HG02852 (cell line): ENCODE results near the gene NOX3.

Source experiments
- ATAC-seq: cut with Tn5 transposase; IDR thresholded peaks from one replicate; pipeline ENCODE4 v1.9.1; 2021; ENCODE audit warnings: mild to moderate bottlenecking, moderate library complexity; ENCODE audit not compliant: unreplicated experiment

Gene NOX3

DNA sequence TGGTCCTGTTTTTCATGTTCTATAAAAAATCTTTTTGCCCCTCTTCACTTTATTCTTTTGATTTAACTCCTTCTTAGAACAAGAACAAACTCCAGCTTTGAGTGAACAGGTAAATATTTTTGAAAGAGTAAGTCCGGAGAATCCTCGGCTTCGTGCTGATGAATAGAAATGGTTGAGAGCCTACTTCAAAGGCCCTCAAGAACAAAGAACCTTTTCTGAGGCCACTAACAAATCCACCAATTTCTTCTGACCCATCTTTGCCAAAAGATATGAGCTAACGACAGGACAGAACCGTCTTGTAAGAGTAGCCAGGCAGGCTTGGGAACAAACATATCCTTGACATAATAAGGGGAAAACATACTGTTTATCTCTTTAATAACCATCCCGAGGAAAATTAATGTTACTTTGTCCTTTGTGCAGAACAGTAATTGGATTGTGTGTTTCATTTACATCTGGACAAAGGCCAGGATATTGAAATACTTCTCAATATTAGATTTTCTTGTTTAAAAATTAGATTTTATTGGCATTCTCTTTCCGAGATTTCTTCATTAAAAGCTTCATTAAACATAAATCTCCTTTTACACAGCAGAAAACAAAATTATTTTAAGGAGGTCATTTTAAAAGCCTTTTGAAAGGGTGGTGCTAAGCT is 52.9 kb downstream of the NOX3 start:
- ATAC-seq = no peak

DNA sequence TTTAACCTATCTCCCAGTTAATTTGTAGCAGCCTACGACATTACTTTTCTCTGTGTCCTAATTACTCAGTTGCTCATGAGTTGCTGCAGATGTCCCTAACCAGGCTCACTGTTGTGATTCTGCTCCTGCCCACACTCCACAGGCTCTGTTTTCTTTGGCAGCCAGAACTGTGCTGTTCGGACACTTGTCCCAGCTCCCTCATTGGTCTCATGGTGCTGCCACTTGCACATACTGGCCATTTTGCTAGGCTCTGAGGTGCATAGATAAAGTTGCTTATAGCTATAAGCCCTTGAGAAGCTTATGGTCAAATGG is 55.0 kb downstream of the NOX3 start:
- no peak for ATAC-seq

DNA sequence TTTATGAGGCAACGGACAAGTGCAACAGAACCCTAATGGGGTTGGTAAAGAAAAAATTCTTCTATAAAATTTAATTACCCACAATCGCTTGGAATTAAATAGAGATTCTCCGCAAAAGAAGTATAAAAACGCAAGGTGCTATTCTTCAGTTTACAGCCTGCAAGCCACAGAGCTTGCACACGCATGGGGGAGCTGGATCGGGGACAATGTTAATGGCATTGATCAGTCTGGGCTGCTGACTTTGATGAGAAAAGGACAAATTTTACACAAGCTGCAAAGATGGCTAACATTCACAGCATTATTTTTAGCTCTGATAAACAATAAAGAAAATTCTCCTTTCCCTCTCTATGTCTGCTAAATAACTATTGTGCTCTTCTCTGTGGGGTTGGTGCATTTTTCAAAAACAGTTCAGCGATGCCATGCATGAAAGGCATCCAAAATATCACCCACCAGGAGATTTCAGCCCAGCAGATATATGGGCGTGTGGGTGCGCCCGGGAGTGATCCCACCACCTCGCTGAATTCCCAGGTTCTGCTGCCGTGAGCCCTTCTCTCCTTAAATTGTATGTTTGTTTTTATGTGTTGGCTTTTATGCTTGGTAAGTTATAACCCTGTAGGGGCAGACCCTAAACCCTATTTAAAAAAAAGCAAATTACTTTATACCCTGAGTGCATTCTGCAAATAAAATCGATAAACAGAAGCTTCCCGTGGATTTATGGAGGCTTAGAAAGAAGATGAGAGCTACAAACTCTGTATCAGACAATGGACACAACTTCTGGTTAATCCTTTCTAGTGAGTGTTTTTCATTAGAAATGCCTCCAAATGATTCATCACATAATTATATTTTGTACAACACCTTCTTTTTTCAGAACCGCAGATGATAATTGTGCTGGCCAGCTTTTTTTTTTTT is 55.6 kb downstream of the NOX3 start:
- no peak for ATAC-seq

DNA sequence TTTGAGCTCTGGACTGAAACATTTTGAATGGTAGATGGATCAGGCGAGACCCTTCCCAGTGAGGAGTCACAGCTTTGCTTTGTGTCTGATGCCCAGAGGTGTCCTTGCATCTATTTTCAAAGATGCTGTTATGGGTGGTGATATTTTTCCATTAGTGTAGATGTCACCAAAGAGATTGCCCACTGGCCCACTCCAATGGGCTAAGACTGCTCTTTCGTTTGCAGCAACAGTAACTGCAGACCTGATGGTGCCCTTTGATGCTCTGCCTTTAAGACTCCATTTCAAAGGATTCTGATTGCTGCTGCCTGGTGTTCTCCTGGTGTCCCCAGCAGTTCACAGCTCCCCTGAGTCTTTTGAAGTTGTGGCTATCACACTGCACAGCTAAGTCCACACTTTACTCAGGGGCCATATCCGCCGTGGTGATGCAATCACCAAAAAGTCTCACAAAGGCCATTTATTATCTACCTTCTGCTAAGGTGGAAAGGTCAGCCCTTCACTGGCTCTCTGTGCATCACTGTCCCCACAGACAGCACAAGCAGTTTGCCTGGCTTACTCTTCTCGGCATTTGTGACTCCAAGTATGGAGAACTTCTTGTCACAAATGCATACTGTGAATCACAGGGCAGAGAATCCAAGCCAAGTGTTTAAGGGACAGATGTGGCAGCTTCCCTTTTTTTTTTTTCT is 56.4 kb downstream of the NOX3 start:
- no peak for ATAC-seq

DNA sequence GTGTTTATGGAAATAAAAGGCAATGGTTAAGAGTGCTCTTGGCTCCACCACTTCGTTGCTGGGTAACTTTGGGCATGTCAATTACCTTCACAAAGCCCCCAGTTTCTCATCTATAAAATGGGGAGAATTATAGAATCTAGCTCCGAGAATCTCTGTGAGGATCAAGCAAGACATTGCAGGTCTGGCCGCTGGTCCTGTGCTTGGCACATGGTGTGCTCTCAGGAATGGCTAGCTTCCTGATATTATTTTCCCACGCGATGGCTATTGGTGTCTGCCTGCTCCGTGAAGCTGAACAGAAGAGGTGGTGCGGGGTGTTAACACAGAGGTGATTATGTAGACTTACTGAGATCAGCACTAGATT is 57.0 kb downstream of the NOX3 start:
- ATAC-seq = no peak

DNA sequence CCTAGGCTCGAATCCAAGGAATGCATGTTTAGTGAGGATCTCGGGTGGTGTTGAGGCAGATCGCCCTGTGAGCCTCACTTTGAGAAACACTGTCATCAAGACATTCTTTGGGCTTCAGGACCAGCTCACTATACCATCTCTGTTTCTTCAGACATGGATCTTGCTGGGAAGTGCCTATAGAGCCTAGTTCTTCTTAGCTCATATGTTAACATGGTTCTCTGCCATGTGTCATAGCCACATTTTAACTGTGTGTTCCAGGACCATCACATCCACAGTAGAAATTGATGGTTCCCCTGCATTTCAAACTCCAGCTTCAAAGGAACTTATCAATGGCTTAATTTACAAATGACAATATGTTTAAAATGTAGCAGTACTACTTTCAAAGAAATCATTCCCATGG is 57.4 kb downstream of the NOX3 start:
- no peak for ATAC-seq

DNA sequence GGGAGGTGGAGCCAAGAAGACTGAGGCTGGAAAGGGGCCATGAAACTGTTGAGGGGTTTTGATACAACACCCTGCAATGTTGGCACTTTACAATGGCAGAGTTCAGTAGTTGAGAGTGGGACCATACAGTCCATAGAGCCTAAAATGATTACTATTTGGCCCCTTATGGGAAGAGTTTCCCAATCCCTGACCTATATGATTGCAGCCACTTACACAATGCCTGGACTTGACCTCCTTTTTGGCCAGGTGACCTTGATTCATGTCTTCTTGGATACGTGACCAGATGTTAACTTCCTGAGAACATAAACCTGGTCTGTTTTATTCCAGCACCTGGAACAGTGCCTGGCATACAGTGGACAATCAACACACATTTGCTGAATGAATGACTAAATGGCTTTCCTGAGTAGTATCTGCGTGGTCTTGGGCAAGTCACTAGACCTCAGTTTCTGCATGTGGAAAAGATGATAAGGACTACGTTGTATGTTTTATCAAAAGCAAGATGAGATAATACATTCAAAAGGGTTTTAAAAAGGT is 58.4 kb downstream of the NOX3 start:
- ATAC-seq = no peak

DNA sequence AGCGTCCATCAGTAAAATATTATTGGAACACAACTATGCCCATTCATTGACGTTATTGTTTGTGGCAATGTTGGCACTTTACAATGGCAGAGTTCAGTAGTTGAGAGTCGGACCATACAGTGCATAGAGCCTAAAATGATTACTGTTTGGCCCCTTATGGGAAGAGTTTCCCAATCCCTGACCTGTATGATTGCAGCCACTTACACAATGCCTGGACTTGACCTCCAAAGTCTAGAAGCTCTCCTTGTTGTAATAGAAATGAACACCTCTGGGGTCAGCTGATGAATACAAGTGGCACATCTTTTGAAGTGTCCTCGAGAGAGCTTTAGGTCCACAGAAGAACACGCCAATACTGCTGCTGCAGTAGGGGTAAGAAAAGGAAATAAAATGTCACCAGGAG is 59.0 kb downstream of the NOX3 start:
- ATAC-seq = no peak

DNA sequence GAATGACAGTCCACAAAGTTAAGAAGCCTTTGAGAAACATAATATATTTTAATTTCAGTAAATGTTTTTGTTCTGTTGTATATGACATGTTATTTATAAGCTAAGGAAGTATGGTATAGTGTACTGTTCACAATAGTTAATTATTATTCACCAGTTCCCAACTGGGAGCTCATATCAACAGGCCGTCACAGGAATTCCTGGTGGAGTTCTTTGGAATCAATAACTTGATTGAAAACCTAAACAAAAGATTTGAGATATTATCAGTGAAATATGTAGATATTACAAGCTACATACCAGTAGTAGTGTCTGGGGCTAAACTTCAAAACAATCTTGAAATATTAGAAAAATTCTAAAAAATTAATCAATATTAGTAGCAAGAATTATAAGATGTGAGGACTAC is 60.3 kb downstream of the NOX3 start:
- no peak for ATAC-seq

DNA sequence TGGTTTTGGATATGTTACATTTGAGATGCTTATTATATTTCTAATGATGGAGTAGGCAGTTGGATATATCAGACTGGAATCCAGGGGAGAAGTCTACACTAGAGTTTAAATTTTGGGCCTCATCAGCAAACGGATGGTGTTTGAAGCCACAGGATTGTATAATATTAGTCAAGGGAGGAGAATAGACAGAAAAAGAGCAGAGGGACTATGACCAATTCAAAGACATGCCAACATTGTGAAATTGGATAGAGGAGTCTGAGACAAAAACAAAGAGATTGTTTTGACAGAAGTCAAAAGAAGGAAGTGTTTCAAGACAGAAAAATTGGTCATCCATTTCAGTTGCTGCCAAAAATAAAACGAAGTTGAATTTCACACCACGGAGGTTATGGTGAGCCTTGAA is 66.5 kb downstream of the NOX3 start:
- no peak for ATAC-seq

DNA sequence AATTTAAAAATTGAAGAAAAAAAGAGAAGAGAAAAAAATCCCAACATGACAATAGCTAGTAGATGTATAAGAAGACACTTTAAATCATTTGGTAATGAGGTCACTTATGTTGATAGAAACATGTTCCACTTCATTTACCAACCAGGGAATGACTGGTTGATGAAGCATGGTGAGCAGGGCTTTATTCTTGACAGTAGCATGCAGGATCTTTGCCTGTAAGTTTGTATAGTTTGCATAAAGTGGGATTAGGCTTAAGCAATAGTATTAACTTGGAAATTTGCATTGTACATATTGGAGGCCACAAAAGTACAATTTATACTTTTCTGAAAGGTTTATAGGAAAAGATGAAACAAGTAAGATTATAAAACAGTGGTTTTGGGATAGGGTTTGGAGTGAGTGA is 67.0 kb downstream of the NOX3 start:
- ATAC-seq = no peak

DNA sequence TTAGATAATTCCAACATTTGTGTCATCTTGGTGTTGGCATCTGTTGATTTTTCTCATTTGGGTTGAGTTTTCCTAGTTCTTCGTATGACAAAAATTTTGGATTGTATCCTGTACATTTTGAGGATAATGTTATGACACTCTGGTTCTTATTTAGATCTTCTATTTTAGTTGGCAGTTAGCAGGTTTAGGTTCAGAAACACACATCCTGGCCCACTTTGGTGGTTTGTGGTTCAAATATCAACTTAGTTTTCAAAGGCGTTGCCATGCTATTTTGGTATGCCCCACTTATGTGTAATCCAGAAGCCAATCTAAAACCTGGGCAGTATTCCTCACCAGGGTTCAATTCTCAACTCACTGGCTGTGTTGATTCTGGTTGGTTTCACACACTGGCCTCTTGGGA is 68.2 kb downstream of the NOX3 start:
- no peak for ATAC-seq

DNA sequence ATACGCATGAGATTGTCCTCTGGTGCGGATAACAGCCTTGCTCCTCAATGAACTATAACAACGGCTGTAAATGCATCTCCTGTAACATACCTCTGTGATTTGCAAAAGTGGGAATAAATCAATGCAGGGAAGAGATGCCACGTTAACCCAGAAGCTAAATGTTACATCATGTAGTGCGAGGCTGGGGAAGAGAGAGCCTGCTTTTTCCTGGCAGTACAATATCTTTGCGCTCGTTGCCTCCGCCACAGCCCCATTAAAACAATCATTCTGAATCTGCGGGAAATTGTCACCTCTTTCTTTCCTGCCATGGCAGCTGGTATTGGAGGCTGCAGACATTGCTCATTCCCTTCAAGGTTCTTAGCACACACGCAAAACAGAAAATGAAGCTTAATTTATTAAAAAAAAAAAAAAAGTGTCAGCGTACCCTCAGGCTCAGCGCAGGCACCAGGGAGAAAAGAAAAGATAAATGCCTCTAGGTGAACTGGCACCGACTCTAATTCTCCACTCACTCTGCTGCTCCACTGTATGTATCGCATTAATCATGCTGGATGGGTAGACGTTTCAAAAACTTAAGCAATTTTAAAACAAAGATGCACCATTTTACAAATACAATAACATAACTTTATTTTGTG is 71.2 kb downstream of the NOX3 start:
- no peak for ATAC-seq

DNA sequence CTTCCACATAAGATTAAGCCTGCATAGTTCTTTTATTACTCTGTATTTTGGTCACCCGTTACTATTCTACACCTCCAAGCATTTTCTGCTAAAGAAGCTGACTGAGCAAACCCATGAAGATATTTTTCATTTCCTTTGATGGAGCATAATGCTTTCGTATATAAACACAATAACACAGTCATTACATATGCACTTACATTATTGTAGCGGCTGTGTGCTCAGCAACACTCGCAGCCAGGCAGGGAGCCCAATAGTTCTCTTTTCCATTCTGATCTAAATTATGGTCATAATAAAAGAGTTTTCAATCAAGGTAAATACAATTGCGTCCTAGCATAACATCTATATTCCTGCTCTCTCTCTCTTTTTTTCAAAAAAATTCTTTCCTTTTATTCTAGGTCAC is 71.7 kb downstream of the NOX3 start:
- ATAC-seq = no peak

DNA sequence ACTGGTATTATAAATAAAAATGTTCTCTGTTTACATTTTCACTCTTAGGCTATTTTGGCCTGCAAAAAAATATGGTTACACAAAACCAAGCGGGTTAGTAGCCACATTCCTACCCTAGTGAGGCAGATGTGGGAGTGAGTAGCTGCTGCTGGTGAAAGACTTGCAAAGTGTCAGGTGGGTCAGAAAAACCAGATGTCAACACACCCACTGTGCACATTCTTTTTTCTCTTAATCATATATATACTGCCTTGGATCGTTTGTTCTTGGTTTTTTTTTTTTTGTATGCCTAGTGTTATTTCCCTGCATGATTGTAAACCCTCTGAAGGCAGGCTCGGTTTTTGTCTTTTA is 73.3 kb downstream of the NOX3 start:
- ATAC-seq = no peak

DNA sequence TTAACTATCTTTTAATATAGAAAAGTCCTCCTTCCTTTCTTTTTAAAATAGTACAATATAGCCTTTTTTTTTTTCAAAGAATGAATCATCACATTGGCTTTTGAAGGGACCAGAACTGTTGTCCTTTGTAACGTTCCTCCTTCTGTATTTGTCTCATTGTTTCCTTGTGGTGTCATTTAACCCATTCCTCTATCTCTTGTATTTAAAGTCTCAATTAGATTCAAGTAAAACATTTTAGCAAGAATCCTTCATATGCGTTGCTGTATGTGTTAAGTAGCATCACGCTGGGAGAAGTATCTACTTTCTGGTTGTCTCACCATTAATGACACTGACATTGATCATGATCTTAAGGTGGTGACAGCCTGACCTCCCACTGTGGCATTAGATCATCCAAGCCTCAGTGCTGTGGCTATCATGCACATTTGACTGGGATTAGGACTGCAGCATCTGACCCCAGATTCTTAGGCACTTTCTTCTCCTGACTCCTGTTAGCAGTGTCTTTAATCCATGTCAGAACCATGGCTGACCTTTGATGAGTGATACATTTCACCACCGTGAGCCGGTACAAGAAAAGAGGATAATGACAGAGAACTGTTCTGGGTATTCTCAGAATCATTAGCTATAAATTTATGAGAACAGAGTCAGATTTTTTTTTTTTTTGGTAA is 73.8 kb downstream of the NOX3 start:
- ATAC-seq = no peak

DNA sequence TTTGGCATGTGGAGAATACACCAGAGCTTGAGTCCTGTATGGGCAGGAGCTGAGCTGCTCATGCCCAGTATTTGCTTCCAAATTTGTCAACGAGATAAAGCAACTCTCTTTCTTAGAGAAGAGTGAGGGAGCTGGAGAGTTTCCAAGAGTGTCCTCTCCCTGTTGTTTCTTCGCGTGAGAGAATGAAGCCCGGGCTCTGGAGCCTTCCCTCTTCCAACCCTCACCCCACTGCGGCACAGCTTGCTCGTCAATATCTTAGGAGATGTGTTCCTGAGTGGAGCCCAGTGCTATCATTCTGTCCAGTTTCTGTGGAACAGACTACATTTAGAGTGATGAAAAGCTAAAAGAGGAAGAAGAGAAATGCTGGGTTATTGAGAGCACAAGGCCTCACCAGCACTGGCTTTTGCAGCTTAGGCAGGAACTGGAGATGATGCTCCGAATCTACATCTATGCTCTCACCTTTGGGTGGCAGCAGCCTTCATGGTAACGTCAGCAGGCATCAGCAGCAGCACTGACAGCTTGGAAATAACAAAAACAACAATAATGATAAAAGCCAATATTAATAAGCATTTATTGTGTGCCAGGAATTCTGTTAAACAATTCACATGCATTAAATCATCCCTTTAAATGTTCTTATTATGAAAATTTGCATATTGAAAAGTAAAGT is 74.8 kb downstream of the NOX3 start:
- ATAC-seq = no peak

DNA sequence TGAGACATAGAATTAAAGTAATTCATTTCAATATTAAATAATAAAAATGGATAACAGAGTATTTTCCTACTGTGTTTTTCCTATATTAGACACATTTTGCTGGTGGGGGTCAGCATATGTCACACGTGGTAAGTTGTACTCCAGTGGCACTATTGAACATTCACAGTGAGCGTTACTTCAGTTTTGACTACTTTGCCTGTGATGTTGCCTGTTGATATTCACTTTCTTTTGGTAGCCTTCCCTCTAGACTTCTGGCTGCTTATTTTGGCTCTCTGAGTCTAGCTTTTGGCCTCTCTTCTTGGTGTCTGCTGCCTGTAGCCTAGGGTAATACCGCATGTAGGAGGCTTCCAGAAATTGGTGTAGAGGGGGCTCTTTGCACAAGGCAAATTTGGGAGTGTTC is 76.9 kb downstream of the NOX3 start:
- ATAC-seq = no peak

DNA sequence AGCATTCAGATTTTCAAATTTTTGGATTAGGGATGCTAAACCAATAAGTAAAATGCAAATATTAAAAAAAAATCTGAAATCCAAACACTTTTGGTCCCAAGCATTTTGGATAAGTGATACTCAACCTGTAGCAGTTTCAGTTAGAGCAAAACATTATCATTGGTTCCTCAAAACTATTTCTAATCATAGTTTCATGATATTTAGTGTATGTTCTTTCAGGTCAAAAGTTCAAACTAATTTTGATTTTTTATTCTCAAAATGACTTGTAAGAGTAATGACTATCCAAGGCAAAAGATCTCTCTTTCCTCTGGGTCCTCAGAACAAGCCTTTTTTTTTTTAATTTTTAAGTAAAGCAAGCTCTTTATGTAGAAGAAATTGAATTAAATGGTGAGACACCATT is 77.4 kb downstream of the NOX3 start:
- peak; percentile 70 for ATAC-seq

DNA sequence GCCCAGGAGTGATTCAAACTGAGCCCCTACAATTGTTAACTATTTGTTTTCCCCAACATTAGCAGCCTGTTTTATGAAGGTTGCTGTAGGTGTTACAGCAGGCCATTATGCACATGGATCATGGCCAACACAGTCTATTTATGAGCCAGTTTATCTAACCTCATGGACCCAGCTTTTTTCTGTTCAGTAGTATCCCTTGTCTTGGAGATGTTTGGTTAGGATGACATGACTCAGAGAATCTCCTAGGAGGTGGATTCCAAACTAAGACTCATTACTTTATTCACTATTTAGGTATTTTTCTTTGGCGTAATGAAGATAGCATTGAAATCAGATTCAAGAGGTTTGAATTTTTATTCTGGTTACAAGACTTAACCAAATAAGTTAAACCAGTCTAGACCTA is 78.6 kb downstream of the NOX3 start:
- no peak for ATAC-seq

DNA sequence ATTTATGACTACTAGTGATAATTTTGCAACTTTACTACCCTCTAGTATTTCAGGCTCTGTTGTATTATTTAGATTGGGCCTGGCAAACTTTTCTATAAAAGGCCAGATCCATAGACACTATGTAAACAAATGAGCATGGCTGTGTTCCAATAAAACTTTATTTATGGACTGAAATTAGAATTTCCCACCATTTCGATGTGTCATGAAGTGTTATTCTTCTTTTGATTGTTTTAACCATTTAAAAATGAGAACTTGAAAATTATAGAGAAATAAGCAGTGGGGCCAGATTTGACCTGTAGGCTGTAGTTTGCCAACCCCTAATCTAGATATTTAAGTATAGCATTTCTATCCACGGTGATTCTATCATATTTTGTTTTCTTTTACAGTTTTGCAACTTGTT is 79.8 kb downstream of the NOX3 start:
- no peak for ATAC-seq
